H9 (cell line): ENCODE measurements around the gene ANKRD2. TPM values are rescaled to one million over a fixed set of nuclear protein-coding genes. Genes with fewer than 3 reads are reported as not detected.
"Not testable (repeated sequence)": the region's sequence is repeated elsewhere in the genome, so short reads cannot be mapped to it uniquely, and the experiment has no call there.

ENCODE experiments used
- DNase-seq: peaks from one replicate; pipeline ENCODE4 v3.0.0-alpha.2; 2017
- H2AFZ ChIP-seq: one replicate; pipeline ENCODE4 v1.6.1; 2013; ENCODE audit warnings: mild to moderate bottlenecking, low read length, control low read depth, moderate library complexity
- H2AK5ac ChIP-seq: 2 replicates; pipeline ENCODE4 v1.6.1; 2013; ENCODE audit warnings: low read length, control low read depth, mixed read lengths; ENCODE audit not compliant: insufficient read length
- H2BK120ac ChIP-seq: one replicate; pipeline ENCODE4 v1.6.1; 2013; ENCODE audit warnings: low read depth, mild to moderate bottlenecking, low read length, control low read depth, inconsistent platforms; ENCODE audit not compliant: poor library complexity, severe bottlenecking
- H2BK12ac ChIP-seq: 2 replicates; pipeline ENCODE4 v1.6.1; 2013; ENCODE audit warnings: low read length, control low read depth, mixed read lengths, low read depth; ENCODE audit not compliant: insufficient read length
- H2BK15ac ChIP-seq: 2 replicates; pipeline ENCODE4 v1.6.1; 2013; ENCODE audit warnings: low read depth, low read length, control low read depth
- H2BK20ac ChIP-seq: one replicate; pipeline ENCODE4 v1.6.1; 2013; ENCODE audit warnings: low read depth, mild to moderate bottlenecking, low read length, control low read depth, inconsistent platforms; ENCODE audit not compliant: poor library complexity, severe bottlenecking
- H2BK5ac ChIP-seq: 2 replicates; pipeline ENCODE4 v1.6.1; 2013; ENCODE audit warnings: low read length, control low read depth, mixed read lengths; ENCODE audit not compliant: insufficient read length
- H3K14ac ChIP-seq: 2 replicates; pipeline ENCODE4 v1.6.1; 2013; ENCODE audit warnings: low read length, control low read depth; ENCODE audit not compliant: insufficient read depth
- H3K18ac ChIP-seq: 2 replicates; pipeline ENCODE4 v1.6.1; 2013; ENCODE audit warnings: low read depth, mild to moderate bottlenecking, mixed read lengths, low read length, control low read depth; ENCODE audit not compliant: insufficient read length
- H3K23ac ChIP-seq: 2 replicates; pipeline ENCODE4 v1.6.1; 2013; ENCODE audit warnings: low read length, control low read depth, mixed read lengths, low read depth; ENCODE audit not compliant: insufficient read length
- H3K23me2 ChIP-seq: 2 replicates; pipeline ENCODE4 v1.6.1; 2013; ENCODE audit warnings: low read depth, mild to moderate bottlenecking, mixed read lengths, low read length, control low read depth; ENCODE audit not compliant: insufficient read length, poor library complexity, severe bottlenecking
- H3K27ac ChIP-seq: 2 replicates; pipeline ENCODE4 v1.5.1; 2013; ENCODE audit warnings: low read length, control low read depth, mixed read lengths, low read depth; ENCODE audit not compliant: insufficient read length
- H3K27me3 ChIP-seq: 2 replicates; pipeline ENCODE4 v1.6.1; 2013; ENCODE audit warnings: low read length, control low read depth, inconsistent platforms; ENCODE audit not compliant: insufficient read depth
- H3K4ac ChIP-seq: 2 replicates; pipeline ENCODE4 v1.6.1; 2013; ENCODE audit warnings: low read depth, mild to moderate bottlenecking, control low read depth, inconsistent platforms, low read length, moderate library complexity
- H3K4me1 ChIP-seq: 2 replicates; pipeline ENCODE4 v1.6.1; 2013; ENCODE audit warnings: low read length, control low read depth, inconsistent platforms; ENCODE audit not compliant: insufficient read depth
- H3K4me2 ChIP-seq: 2 replicates; pipeline ENCODE4 v1.6.1; 2013; ENCODE audit warnings: low read length, control low read depth, mixed read lengths; ENCODE audit not compliant: insufficient read length, insufficient read depth
- H3K56ac ChIP-seq: 2 replicates; pipeline ENCODE4 v1.6.1; 2013; ENCODE audit warnings: low read depth, mild to moderate bottlenecking, mixed read lengths, low read length, control low read depth; ENCODE audit not compliant: insufficient read length
- H3K79me1 ChIP-seq: 2 replicates; pipeline ENCODE4 v1.6.1; 2013; ENCODE audit warnings: low read depth, mild to moderate bottlenecking, moderate library complexity, low read length, control low read depth, inconsistent platforms; ENCODE audit not compliant: insufficient read depth, poor library complexity, severe bottlenecking
- H3K79me2 ChIP-seq: 2 replicates; pipeline ENCODE4 v1.6.1; 2013; ENCODE audit warnings: low read length, control low read depth, inconsistent platforms; ENCODE audit not compliant: insufficient read depth
- H3K9ac ChIP-seq: 2 replicates; pipeline ENCODE4 v1.6.1; 2013; ENCODE audit warnings: low read length, control low read depth, mixed read lengths; ENCODE audit not compliant: insufficient read length; ENCODE audit errors: extremely low read depth
- H3K9me3 ChIP-seq: one replicate; pipeline ENCODE4 v1.6.1; 2013; ENCODE audit warnings: low read depth, low read length, inconsistent platforms; ENCODE audit not compliant: control insufficient read depth
- H3T11ph ChIP-seq: one replicate; pipeline ENCODE4 v1.6.1; 2013; ENCODE audit warnings: mild to moderate bottlenecking, low read length, control low read depth, inconsistent platforms
- H4K20me1 ChIP-seq: one replicate; pipeline ENCODE4 v1.6.1; 2013; ENCODE audit not compliant: control insufficient read depth, insufficient read length, insufficient read depth
- H4K5ac ChIP-seq: 2 replicates; pipeline ENCODE4 v1.6.1; 2013; ENCODE audit warnings: low read depth, mild to moderate bottlenecking, mixed read lengths, low read length, control low read depth; ENCODE audit not compliant: insufficient read length
- H4K8ac ChIP-seq: replicated peaks from 2 replicates; pipeline ENCODE4 v1.6.1; 2013; ENCODE audit warnings: low read length, control low read depth, mixed read lengths, low read depth; ENCODE audit not compliant: insufficient read length
- H4K91ac ChIP-seq: 2 replicates; pipeline ENCODE4 v1.6.1; 2013; ENCODE audit warnings: low read depth, mild to moderate bottlenecking, moderate library complexity, mixed read lengths, low read length, control low read depth; ENCODE audit not compliant: insufficient read length
- H3K27ac Mint-ChIP-seq, 3 experiments: 2 replicates in 2 of 3; 3 replicates in 1 of 3; pipeline ENCODE4 v1.8.0; 2020 to 2021; ENCODE audit warnings: mixed read lengths in 3 of 3, mild to moderate bottlenecking in 1 of 3, moderate library complexity in 1 of 3
- H3K27me3 Mint-ChIP-seq: 2 replicates; pipeline ENCODE4 v1.8.0; 2021; ENCODE audit warnings: low read depth, mild to moderate bottlenecking, moderate library complexity, mixed read lengths
- H3K36me3 Mint-ChIP-seq, 3 experiments: 2 replicates in 2 of 3; 3 replicates in 1 of 3; pipeline ENCODE4 v1.8.0; 2020 to 2021; ENCODE audit warnings: low read depth in 3 of 3, mixed read lengths in 3 of 3; ENCODE audit not compliant: insufficient read depth in 1 of 3
- H3K4me1 Mint-ChIP-seq, 2 experiments: 2 replicates each; pipeline ENCODE4 v1.8.0; 2020; ENCODE audit warnings: mixed read lengths in 2 of 2
- H3K4me3 Mint-ChIP-seq, 2 experiments: 2 replicates in 1 of 2; 3 replicates in 1 of 2; pipeline ENCODE4 v1.8.0; 2020 to 2021; ENCODE audit warnings: mild to moderate bottlenecking in 2 of 2, mixed read lengths in 2 of 2, moderate library complexity in 1 of 2
- H3K9me3 Mint-ChIP-seq, 2 experiments: 2 replicates in 1 of 2; 3 replicates in 1 of 2; pipeline ENCODE4 v1.8.0; 2020; ENCODE audit warnings: mild to moderate bottlenecking in 2 of 2, mixed read lengths in 2 of 2, moderate library complexity in 1 of 2
- WGBS: extraction: QIAGEN DNeasy Blood & Tissue Kit; methylation state at CpG from one replicate; pipeline ENCODE4 v1.1.7; 2013; ENCODE audit warnings: missing lambda C conversion rate, low lambda C conversion rate, mixed read lengths; ENCODE audit not compliant: insufficient read length; ENCODE audit errors: extremely low coverage; 5-methylcytosine and 5-hydroxymethylcytosine counted together
- total RNA-seq: library from RNA; stranded (reverse); gene quantifications from 2 replicates; pipeline ENCODE4 v1.2.1, GENCODE V29; 2021

ANKRD2 gene
- total RNA-seq, 1 experiment from 2014 or later = not detected

DNA sequence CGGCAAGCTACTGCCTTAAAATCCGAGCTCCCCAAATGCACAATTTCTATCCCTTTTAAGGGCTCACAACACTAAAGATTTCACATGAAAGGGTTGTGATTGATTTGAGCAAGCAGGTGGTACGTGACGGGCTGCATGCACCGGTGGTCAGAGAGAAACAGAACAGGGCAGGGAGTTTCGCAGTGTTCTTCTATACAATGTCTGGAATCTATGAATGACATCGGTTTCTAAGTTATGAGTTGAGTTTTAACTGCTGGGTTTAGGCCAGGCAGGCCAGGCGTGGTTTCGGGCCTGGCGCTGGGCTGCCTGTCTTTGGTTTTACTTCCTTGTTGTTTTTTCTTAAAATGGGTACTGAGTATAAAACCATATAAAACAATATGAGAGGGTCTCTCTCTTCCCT, 17.0 kb upstream of the ANKRD2 start:
- H3K18ac ChIP-seq, H3K27ac ChIP-seq, H3K23ac ChIP-seq, H3K27ac Mint-ChIP-seq, H2BK20ac ChIP-seq, H4K8ac ChIP-seq, H4K20me1 ChIP-seq, H3K79me2 ChIP-seq, H3K23me2 ChIP-seq, H2BK12ac ChIP-seq, H2AK5ac ChIP-seq, H4K5ac ChIP-seq, H3K9ac ChIP-seq, H3K27me3 ChIP-seq, H2AFZ ChIP-seq, DNase-seq, H3K4ac ChIP-seq, H3K56ac ChIP-seq, H3K9me3 ChIP-seq, H2BK5ac ChIP-seq, H3K79me1 ChIP-seq, H4K91ac ChIP-seq, H2BK120ac ChIP-seq, H2BK15ac ChIP-seq, H3K14ac ChIP-seq, H3T11ph ChIP-seq, H3K4me3 Mint-ChIP-seq, H3K4me2 ChIP-seq, H3K27me3 Mint-ChIP-seq, H3K4me1 ChIP-seq: not testable (repeated sequence)
- Mint-ChIP-seq H3K4me1 (peaks cover 14 to 21% of the 10 kb centered on the region in 2 experiments), H3K36me3 (peaks cover 9 to 10% (median 10%) of the 10 kb centered on the region in 3 experiments), H3K9me3 (peaks cover 2 to 11% of the 10 kb centered on the region in 2 experiments)
- no CpG with 5 or more reads among the region's 10 CpGs for WGBS

DNA sequence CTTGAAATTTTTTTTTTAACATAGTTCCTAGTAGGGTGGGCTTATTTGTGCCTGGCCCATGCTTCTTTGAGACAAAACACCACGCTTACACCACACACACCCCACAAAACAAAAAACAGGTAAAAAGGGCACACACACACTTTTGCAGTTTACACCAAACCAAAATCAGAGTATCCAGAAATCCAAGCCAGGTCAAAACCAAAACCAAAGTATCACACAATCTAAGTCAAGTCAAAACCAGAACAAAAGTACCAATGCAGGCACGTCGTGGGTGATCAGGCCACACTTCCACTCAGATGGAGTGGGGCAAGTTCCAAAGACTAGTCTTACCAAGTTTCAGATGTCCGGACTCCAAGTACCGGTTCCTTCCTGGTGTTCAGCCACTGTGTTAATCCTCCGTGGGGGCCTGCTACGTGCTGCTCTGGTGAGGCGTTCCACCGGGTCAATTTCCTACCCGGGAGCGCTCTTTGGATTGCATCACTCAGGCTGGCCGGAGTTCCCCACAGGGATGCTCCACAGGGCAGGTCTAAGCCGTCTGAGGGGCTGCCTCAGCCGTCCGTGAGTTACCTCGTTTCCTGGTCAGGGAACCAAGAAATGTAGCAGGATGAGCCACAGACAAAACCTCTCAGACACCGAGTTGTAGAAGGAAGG, 11.7 kb upstream of the ANKRD2 start:
- not testable (repeated sequence) for H3K56ac ChIP-seq, H4K8ac ChIP-seq, H3K9ac ChIP-seq, H3K79me1 ChIP-seq, H3K23me2 ChIP-seq, H2BK5ac ChIP-seq, H3K4me1 Mint-ChIP-seq, H4K5ac ChIP-seq, H3K4me3 Mint-ChIP-seq, H3K79me2 ChIP-seq, H2BK20ac ChIP-seq, H3K27me3 ChIP-seq, H3K9me3 ChIP-seq, H3K4me2 ChIP-seq, H3K23ac ChIP-seq, H2AFZ ChIP-seq, H3K4me1 ChIP-seq, H3K4ac ChIP-seq, H3K27ac ChIP-seq, H3T11ph ChIP-seq, H2BK15ac ChIP-seq, DNase-seq, H3K18ac ChIP-seq, H2BK120ac ChIP-seq, H2AK5ac ChIP-seq, H3K27me3 Mint-ChIP-seq, H4K91ac ChIP-seq, H2BK12ac ChIP-seq, H3K27ac Mint-ChIP-seq, H4K20me1 ChIP-seq, H3K14ac ChIP-seq
- peaks cover 13 to 15% (median 13%) of the 10 kb centered on the region in 3 experiments for H3K36me3 Mint-ChIP-seq
- no CpG with 5 or more reads among the region's 17 CpGs for WGBS
- peaks cover 15 to 27% of the 10 kb centered on the region in 2 experiments for H3K9me3 Mint-ChIP-seq
